HepG2 (cell line): ENCODE results near the gene VAV2. TPM values are rescaled to one million over a fixed set of nuclear protein-coding genes. Genes with fewer than 3 reads are reported as not detected.
A peak's percentile ranks its signal among the peaks of the same experiment; 100 is the strongest.

Source experiments
- CBX1 ChIP-seq: IDR thresholded peaks from one replicate; pipeline ENCODE4 v1.6.1; 2016; ENCODE audit warnings: antibody characterized with exemption, low read depth
- CBX5 ChIP-seq: sonication (generic); formaldehyde crosslinking; IDR thresholded peaks from 2 replicates; pipeline ENCODE4 v1.4.0; 2020; ENCODE audit warnings: missing genetic modification reagents, borderline replicate concordance
- DMAP1 ChIP-seq: IDR thresholded peaks from 2 replicates; pipeline ENCODE4 v1.6.1; 2016
- EED ChIP-seq: sonication (generic); formaldehyde crosslinking; IDR thresholded peaks from 2 replicates; pipeline ENCODE4 v1.5.0; 2020; ENCODE audit warnings: mild to moderate bottlenecking, missing genetic modification reagents
- FLYWCH1 ChIP-seq: sonication (generic); formaldehyde crosslinking; IDR thresholded peaks from 2 replicates; pipeline ENCODE4 v1.8.1; 2023; ENCODE audit warnings: mild to moderate bottlenecking, missing genetic modification reagents
- KLF15 ChIP-seq: sonication (generic); formaldehyde crosslinking; IDR thresholded peaks from 2 replicates; pipeline ENCODE4 v1.8.1; 2023; ENCODE audit warnings: borderline replicate concordance, mild to moderate bottlenecking, inconsistent platforms, missing genetic modification reagents, mixed read lengths
- MATR3 ChIP-seq: sonication (generic); formaldehyde crosslinking; IDR thresholded peaks from 2 replicates; pipeline ENCODE4 v1.4.0; 2020; ENCODE audit warnings: missing genetic modification reagents
- MIER3 ChIP-seq: IDR thresholded peaks from 2 replicates; pipeline ENCODE4 v1.6.1; 2016; ENCODE audit warnings: missing compliant biosample characterization, borderline replicate concordance
- MTA3 ChIP-seq: sonication (generic); formaldehyde crosslinking; IDR thresholded peaks from 2 replicates; pipeline ENCODE4 v1.4.0; 2020; ENCODE audit warnings: missing genetic modification reagents
- MYC ChIP-seq: sonication (generic); formaldehyde crosslinking; IDR thresholded peaks from 2 replicates; pipeline ENCODE4 v1.9.0; 2021; ENCODE audit warnings: missing genetic modification reagents, borderline replicate concordance
- NFIB ChIP-seq: sonication (generic); formaldehyde crosslinking; IDR thresholded peaks from 2 replicates; pipeline ENCODE4 v1.9.0; 2021; ENCODE audit warnings: missing genetic modification reagents, mild to moderate bottlenecking, borderline replicate concordance
- PITX1 ChIP-seq: sonication (generic); formaldehyde crosslinking; IDR thresholded peaks from 2 replicates; pipeline ENCODE4 v1.5.1; 2020; ENCODE audit warnings: mild to moderate bottlenecking, missing genetic modification reagents
- SP5 ChIP-seq: IDR thresholded peaks from 2 replicates; pipeline ENCODE4 v1.6.1; 2016; ENCODE audit warnings: low read depth, borderline replicate concordance
- TGIF2 ChIP-seq: IDR thresholded peaks from 2 replicates; pipeline ENCODE4 v1.6.1; 2016; ENCODE audit warnings: control low read depth, missing compliant biosample characterization
- ZBTB7B ChIP-seq: sonication (generic); formaldehyde crosslinking; IDR thresholded peaks from 2 replicates; pipeline ENCODE4 v1.4.0; 2020; ENCODE audit warnings: missing genetic modification reagents
- ZMYM4 ChIP-seq: sonication (generic); formaldehyde crosslinking; IDR thresholded peaks from 2 replicates; pipeline ENCODE4 v1.8.1; 2023; ENCODE audit warnings: mild to moderate bottlenecking, missing genetic modification reagents
- ZNF17 ChIP-seq: sonication (generic); formaldehyde crosslinking; IDR thresholded peaks from 2 replicates; pipeline ENCODE4 v1.5.0; 2020; ENCODE audit warnings: mild to moderate bottlenecking, missing genetic modification reagents
- ZNF230 ChIP-seq: sonication (generic); formaldehyde crosslinking; IDR thresholded peaks from 2 replicates; pipeline ENCODE4 v1.4.0; 2020; ENCODE audit warnings: mild to moderate bottlenecking, missing genetic modification reagents
- ZNF282 ChIP-seq: fragments of 450-650 bp; IDR thresholded peaks from 2 replicates; pipeline ENCODE4 v1.6.1; 2018; ENCODE audit not compliant: partially characterized antibody
- ZNF547 ChIP-seq: sonication (generic); formaldehyde crosslinking; IDR thresholded peaks from 2 replicates; pipeline ENCODE4 v1.5.1; 2020; ENCODE audit warnings: mild to moderate bottlenecking, missing genetic modification reagents
- ZNF562 ChIP-seq: sonication (generic); formaldehyde crosslinking; IDR thresholded peaks from 2 replicates; pipeline ENCODE4 v1.8.0; 2022; ENCODE audit warnings: missing genetic modification reagents, borderline replicate concordance
- ZNF563 ChIP-seq: sonication (generic); formaldehyde crosslinking; IDR thresholded peaks from 2 replicates; pipeline ENCODE4 v1.8.0; 2022; ENCODE audit warnings: mild to moderate bottlenecking, moderate library complexity, missing genetic modification reagents
- polyA plus RNA-seq, 8 experiments: library from polyadenylated mRNA; depleted of rRNA in 3 of 8; stranded (reverse) in 7 of 8; unstranded in 1 of 8; fragments of >200 nt; fragmentation: Illumina TruSeq in 4 of 8; extraction: Trizol in 4 of 8; gene quantifications; 2 replicates each; pipeline versions ENCODE4 v1.2.1 to v1.2.3, GENCODE V29; 2011 to 2016; ENCODE audit warnings: low read depth in 4 of 8, missing spikeins in 1 of 8, mixed read lengths in 1 of 8; ENCODE audit not compliant: insufficient read depth in 1 of 8
- total RNA-seq, 5 experiments: library from RNA; depleted of rRNA; stranded (reverse); fragments of >200 nt; fragmentation: Illumina TruSeq; extraction: Trizol; gene quantifications; 2 replicates each; pipeline ENCODE4 v1.2.3, GENCODE V29; 2016; ENCODE audit warnings: low read depth in 1 of 5
- TF ChIP-seq, protein P1 (sequence below): IDR thresholded peaks from 2 replicates; pipeline ENCODE4 v1.6.1; 2016; ENCODE audit warnings: mild to moderate bottlenecking, missing biosample characterization, missing genetic modification reagents
- TF ChIP-seq, protein P2 (sequence below): sonication (generic); formaldehyde crosslinking; IDR thresholded peaks from 2 replicates; pipeline ENCODE4 v1.4.0; 2020; ENCODE audit warnings: missing genetic modification reagents; ENCODE audit errors: not compliant biosample characterization
- TF ChIP-seq, protein P3 (sequence below): sonication (generic); formaldehyde crosslinking; IDR thresholded peaks from 2 replicates; pipeline ENCODE4 v1.9.0; 2021; ENCODE audit warnings: missing genetic modification reagents, borderline replicate concordance

VAV2 gene
- total and polyA plus RNA-seq, 2 of the 13 experiments (the other 11 are each of a cell fraction or from before 2014, with no cell fraction given), result 22.5 to 22.9 TPM

- TF ChIP-seq, protein P1, sequence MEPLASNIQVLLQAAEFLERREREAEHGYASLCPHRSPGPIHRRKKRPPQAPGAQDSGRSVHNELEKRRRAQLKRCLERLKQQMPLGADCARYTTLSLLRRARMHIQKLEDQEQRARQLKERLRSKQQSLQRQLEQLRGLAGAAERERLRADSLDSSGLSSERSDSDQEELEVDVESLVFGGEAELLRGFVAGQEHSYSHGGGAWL (CRISPR knock-in tag), result 0 out of 2 replicates have a peak, but pooled peaks have one; percentile 39
- TF ChIP-seq CBX1, result peak; percentile 3
- no peak for TF ChIP-seq FLYWCH1 (CRISPR knock-in tag)
- 0 out of 2 replicates have a peak, but pooled peaks have one; percentile 22 for TF ChIP-seq SP5 (CRISPR knock-in tag)
- TF ChIP-seq, protein P2, sequence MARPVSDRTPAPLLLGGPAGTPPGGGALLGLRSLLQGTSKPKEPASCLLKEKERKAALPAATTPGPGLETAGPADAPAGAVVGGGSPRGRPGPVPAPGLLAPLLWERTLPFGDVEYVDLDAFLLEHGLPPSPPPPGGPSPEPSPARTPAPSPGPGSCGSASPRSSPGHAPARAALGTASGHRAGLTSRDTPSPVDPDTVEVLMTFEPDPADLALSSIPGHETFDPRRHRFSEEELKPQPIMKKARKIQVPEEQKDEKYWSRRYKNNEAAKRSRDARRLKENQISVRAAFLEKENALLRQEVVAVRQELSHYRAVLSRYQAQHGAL (CRISPR knock-in tag), result no peak
- no peak for TF ChIP-seq MATR3 (CRISPR knock-in tag)
- TF ChIP-seq TGIF2 (CRISPR knock-in tag), result no peak
- no peak for TF ChIP-seq EED
- peak; percentile 69; the same call in 1 of the 2 replicates for TF ChIP-seq ZBTB7B (CRISPR knock-in tag)
- peak; percentile 23; the same call in 1 of the 2 replicates for TF ChIP-seq CBX5 (CRISPR knock-in tag)
- no peak for TF ChIP-seq DMAP1 (CRISPR knock-in tag)
- no peak for TF ChIP-seq ZNF547
- no peak for TF ChIP-seq ZNF230 (CRISPR knock-in tag)
- TF ChIP-seq, protein P3, sequence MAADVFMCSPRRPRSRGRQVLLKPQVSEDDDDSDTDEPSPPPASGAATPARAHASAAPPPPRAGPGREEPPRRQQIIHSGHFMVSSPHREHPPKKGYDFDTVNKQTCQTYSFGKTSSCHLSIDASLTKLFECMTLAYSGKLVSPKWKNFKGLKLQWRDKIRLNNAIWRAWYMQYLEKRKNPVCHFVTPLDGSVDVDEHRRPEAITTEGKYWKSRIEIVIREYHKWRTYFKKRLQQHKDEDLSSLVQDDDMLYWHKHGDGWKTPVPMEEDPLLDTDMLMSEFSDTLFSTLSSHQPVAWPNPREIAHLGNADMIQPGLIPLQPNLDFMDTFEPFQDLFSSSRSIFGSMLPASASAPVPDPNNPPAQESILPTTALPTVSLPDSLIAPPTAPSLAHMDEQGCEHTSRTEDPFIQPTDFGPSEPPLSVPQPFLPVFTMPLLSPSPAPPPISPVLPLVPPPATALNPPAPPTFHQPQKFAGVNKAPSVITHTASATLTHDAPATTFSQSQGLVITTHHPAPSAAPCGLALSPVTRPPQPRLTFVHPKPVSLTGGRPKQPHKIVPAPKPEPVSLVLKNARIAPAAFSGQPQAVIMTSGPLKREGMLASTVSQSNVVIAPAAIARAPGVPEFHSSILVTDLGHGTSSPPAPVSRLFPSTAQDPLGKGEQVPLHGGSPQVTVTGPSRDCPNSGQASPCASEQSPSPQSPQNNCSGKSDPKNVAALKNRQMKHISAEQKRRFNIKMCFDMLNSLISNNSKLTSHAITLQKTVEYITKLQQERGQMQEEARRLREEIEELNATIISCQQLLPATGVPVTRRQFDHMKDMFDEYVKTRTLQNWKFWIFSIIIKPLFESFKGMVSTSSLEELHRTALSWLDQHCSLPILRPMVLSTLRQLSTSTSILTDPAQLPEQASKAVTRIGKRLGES, result no peak
- TF ChIP-seq MTA3 (CRISPR knock-in tag), result no peak
- no peak for TF ChIP-seq ZNF563 (CRISPR knock-in tag)
- TF ChIP-seq ZNF562 (CRISPR knock-in tag), result no peak
- no peak for TF ChIP-seq ZNF282
- peak; percentile 52; the same call in 1 of the 2 replicates for TF ChIP-seq MYC
- 0 out of 2 replicates have a peak, but pooled peaks have one; percentile 65 for TF ChIP-seq MIER3 (CRISPR knock-in tag)
- no peak for TF ChIP-seq NFIB (CRISPR knock-in tag)
- TF ChIP-seq KLF15, result no peak
- TF ChIP-seq ZNF17, result no peak
- TF ChIP-seq ZMYM4 (CRISPR knock-in tag), result 0 out of 2 replicates have a peak, but pooled peaks have one; percentile 17
- no peak for TF ChIP-seq PITX1 (CRISPR knock-in tag)
These were observed 2.4 kb upstream of the VAV2 start (continued) for GRCh38 chr9:133994353-133995011.
